Glomerular visceral epithelial cell (primary cell): ENCODE data around the gene BTG2.
"Not testable (repeated sequence)": the region's sequence is repeated elsewhere in the genome, so short reads cannot be mapped to it uniquely, and the experiment has no call there.

ENCODE experiments used
- DNase-seq: peaks from one replicate; pipeline ENCODE4 v3.0.0-alpha.2; 2016; ENCODE audit errors: extremely low spot score

The BTG2 gene

GRCh38 chr1:203304919-203305808 lies at the start of gene BTG2:
Gene BTG2, plus strand, starts transcription at chr1:203305519. Its CDS starts 88 bp downstream, at chr1:203305607.
- peak; percentile 92 for DNase-seq

- DNase-seq = not testable (repeated sequence)
These were observed 48.7 kb upstream of the BTG2 start for GRCh38 chr1:203256636-203257035.

DNA sequence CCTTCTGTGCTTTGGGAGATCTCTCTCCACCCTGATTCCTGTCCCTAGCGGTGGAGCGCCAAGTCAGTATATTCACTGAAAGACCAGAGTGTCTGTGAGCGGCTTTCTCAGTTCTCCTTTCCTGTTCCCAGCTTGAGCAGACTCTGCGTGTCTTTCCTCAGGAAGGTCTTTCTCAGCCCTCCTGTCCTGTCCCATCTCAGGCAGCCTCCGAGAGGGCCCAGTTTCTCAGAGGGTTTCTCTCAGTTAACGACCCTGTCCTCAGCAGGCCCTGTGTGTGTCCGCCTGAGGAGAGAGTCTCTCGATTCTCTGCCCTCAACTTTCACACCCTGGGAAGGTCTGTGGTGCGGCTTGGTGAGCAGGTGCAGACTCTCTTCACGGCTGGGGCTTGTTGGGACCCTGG lies 41.8 kb upstream of the BTG2 start:
- DNase-seq = no peak

DNA sequence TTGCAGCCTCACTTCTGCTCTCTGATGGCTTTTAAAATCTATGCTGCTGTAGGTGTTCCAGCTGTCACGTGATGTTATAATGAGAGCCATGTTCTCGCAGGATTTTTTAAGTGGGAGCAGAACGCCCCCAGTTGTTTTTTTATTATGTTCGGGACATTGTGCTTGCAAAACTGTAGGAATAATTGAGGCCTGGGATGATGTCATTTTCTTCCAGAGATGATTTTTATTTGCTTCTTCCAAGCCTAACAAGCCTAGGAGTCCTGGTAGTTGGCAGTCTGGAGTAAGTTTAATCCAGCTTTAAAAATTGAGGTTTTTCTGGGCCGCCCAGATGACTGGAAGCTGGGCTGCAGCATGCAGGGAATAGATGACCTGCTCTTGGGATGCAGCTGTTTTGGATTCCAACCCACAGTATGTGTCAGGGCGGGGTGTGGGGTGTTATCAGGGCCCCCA lies 41.2 kb upstream of the BTG2 start:
- no peak for DNase-seq

DNA sequence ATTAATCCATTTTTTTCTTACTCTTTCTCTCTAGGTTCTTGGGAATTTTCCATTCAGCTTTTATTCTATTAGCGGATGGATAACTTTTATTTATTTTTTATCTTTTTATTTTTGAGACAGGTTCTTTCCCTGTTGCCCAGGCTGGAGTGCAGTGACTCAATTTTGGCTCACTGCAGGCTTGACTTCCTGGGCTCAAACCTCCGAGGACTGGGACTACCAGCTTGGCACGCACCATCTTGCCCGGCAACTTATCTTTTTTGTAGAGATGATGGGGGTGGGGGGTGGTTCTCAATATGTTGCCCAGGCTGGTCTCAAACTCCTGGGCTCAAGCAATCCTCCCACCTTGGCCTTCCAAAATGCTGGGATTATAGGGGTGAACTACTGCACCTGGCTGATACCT lies 39.8 kb upstream of the BTG2 start:
- no peak for DNase-seq

DNA sequence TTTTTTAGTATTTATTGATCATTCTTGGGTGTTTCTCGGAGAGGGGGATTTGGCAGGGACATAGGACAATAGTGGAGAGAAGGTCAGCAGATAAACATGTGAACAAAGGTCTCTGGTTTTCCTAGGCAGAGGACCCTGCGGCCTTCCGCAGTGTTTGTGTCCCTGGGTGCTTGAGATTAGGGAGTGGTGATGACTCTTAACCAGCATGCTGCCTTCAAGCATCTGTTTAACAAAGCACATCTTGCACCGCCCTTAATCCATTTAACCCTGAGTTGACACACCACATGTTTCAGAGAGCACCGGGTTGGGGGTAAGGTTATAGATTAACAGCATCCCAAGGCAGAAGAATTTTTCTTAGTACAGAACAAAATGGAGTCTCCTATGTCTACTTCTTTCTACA lies 39.2 kb upstream of the BTG2 start:
- not testable (repeated sequence) for DNase-seq

GRCh38 chr1:203267347-203267846 lies 37.9 kb upstream of the BTG2 start:
- DNase-seq = peak; percentile 86

- no peak for DNase-seq
These were observed 37.4 kb upstream of the BTG2 start for GRCh38 chr1:203267912-203268311.

DNA sequence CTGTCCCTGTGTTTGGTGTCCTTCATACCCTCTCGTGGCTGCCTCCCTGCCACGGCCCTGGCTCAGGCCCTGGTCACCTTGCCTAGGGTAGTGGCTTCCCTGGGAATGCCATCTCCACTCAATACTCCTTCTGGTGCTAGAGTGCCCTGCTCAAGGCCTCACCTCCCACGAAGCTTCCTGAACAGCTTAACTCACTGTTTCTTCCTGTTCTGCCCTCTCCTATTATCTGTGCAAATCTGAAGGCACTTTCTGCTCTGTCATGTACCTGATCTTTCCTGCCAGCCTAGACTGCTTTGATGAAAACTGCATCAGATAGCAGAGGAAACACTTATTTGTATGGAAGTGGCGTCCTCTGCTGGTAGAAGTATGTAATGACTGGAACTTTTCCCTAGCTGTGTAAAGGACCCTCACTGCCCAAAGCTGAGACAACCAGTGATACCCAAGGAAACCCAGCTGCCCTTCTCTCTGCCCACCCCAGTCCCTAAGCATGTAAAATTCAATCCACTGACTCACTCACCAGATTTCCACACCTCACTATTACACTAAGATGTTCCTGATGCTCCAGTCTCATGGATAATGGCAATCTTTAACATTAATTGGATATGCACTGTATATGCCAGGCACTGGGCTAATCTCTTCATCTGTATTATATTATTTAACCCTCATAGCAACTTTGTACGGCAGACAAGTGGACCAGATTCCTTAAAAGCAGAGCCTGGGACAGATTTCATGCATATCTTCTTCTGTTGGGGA lies 36.2 kb upstream of the BTG2 start:
- peak; percentile 76 for DNase-seq

GRCh38 chr1:203269654-203270020 lies 35.7 kb upstream of the BTG2 start:
- DNase-seq = no peak

- DNase-seq = no peak
These were observed 34.9 kb upstream of the BTG2 start for GRCh38 chr1:203270448-203270847.

DNA sequence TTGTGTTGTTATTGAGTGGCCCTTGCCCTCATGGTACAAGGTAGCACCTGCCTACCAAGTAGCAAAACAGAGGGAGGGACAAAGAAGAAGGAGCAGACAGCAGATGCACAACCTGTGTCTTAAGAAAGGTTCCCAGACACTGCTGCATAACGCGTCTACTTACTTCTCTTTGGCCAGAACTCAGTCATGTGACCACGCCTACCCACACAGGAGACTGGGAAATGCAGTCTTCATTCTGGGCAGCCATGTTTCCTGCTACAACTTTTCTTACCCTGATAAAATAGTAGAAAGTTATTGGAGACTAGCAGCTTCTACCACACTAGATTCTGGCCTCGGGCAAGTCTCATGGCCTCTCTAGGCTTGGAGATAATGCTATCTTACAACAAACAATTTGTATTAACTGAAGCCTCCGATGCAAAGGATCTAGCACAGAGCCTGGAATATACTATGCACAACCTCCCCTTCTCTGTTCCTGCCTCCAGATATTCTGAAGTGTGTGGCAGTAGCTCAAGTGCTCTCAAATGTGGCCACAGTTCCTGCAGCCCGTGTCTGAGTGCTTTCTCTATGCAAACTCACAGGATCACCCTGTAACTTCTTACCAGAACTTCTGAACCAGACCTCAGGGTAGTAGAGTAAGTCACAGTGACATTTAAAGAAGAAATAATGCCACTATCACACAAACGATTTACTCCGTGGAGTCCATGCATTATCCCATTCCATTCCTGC lies 34.1 kb upstream of the BTG2 start:
- DNase-seq = peak; percentile 48

DNA sequence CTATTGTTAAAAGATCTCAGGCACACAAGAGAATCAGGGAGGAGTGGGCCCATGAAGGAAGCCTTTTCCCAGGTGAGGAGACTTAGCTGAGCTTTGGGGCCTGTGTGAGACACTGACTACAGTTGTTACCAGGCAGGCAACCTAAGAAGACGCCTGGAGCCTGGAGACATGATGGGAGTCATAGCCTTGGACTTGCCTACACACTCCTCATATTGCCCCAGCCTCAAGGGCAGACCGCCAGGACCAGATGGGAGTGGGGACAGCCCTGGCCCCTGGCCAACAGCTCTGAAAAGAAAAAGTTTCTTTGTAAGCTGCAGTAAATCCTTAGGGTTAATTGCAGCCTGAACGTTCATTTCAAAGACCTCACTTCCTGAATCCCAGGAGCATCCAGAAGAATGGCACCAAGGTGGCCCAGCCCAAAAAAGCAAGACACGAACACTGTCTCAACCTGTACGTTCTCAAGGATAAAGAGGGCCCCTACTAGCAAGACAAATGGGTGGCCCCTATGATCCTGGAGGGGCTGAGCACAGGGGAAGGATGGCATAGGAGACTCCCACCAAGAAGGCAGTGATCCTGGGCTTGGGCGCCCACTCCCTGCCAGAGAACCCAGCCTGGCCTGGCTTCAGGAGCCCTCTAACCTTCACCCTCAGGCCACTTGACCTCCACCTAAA lies 33.2 kb upstream of the BTG2 start:
- DNase-seq = no peak

DNA sequence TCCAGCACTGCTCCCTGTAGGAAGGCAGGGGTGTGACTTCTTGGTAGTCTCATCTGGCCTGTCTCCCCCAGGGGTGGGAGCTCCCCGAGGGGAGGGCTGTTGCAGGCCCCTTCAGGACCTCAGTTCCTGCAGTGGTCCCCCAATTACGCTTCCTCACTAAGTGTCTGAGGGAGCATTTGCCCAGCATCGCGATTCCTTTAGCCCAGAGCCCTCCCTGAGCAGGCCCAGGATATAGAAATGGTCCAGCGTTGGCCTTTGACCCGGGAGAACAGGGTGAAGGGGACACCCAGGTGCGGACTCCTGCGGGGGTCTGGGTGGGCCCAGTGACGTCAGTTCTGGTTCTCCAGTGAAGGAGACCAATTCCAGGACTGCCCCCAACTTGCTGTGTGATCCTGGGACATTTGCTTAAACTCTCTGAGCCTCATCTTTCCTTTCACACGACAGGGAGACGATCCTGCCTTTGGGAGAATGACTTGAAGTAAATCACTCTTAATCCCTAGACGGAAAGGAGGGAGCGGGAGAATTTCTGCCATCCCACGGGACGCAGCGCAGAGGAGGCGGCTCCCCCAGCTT lies 32.6 kb upstream of the BTG2 start:
- DNase-seq = no peak

- peak; percentile 80 for DNase-seq
These were observed 32.0 kb upstream of the BTG2 start for GRCh38 chr1:203273206-203273868.

DNA sequence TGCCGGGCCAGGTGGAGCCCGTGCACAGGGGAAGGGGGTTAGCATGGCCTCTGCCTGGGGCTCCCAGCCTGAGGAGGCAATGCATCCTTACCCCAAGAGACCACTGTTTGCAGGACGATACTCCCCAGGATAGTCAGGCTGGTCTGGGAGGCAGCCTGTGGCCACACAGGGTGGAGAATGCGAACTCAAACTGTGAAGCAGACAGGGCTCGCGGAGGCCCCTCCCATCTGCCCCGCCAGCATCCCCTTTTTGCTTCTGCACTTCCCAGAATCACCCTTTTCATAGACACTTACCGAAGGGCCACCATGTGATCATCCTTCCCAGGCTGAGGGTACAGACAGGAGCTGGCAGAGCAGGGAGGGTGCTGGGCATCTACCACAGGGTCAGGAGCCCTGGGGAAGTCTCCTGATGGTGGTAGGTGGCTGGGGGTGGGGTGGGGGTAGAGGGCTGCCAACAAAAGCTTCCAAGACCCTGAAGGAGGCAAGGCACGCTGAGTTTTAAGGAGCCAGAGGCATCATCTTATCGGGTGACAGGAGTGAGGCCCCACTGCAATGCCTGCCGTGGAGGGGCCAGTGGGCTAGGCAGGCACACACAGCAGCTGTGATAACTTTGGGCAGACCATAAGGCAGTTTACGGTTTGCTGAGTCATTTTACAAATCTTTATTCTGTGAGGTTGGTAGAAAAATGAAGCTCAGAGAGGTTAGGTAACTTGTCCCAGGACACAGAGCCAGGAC lies 31.3 kb upstream of the BTG2 start:
- no peak for DNase-seq

DNA sequence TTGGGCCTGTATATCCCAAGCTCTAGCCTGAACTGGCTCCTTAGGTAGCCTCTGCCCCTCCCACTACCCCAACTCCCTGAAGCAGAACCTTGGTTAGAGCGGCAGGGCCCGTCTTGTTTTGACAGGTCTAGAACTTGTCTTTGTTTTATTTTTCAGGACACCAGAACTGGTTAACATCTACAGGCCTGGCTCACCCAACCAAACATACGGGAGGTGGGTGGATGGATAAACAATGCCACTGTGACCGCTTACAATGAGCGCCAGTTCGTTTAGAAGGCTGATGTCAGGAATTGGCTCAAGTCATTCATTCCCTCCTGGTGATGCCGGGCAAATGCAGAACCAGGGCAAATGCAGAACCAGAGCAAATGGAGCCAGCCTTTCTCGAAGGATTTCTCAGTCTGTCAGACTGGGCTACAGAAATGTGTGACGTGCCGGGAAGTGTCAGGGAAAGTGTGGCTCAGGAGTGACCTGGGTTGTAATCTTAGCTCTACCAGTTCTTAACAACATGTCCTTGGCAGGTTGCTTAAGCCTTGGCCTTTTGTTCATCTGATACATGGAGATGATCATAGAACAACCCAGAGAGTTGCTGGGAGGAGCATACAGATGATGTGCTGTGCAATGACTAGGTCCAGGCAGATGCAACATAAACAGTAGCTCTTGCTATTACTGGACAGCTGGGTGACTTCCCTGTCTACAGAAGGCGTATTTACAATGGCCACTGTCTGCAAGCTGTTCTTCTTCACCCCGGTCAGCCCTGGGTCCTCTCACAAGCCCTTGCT lies 30.5 kb upstream of the BTG2 start:
- DNase-seq = no peak

- no peak for DNase-seq
These were observed 29.6 kb upstream of the BTG2 start for GRCh38 chr1:203275656-203276272.

GRCh38 chr1:203276408-203276807 lies 28.9 kb upstream of the BTG2 start:
- DNase-seq = no peak
